HG03045 (cell line): ENCODE measurements around the gene MASTL.

Experiments used
- ATAC-seq: cut with Tn5 transposase; IDR thresholded peaks from one replicate; pipeline ENCODE4 v1.9.1; 2021; ENCODE audit warnings: mild to moderate bottlenecking, moderate library complexity; ENCODE audit not compliant: unreplicated experiment

MASTL gene

DNA sequence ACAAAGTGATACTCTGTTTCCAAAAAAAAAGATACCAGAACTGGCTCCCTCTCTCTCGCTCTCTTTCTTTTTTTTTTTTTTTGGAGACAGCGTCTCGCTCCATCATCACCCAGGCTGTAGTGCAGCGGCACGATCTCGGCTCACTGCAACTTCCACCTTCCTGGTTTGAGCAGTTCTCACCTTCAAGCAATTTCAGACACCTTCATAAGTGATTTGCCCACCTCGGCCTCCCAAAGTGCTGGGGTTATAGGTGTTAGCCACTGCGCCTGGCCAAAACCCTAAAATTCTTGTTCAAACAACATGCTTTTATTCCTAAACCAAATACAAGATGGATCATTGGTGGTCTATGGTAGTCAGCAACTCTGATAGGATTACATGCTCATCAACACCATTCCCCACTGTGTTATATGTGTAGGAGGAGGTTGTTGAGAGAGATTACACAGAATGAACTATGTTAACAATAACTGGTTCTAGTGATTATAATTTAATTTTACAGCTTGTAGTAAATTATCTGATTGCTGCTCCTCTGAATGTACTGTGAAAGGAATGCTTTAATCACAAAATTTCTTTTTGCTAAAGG, 69.9 kb downstream of the MASTL start:
- no peak for ATAC-seq

DNA sequence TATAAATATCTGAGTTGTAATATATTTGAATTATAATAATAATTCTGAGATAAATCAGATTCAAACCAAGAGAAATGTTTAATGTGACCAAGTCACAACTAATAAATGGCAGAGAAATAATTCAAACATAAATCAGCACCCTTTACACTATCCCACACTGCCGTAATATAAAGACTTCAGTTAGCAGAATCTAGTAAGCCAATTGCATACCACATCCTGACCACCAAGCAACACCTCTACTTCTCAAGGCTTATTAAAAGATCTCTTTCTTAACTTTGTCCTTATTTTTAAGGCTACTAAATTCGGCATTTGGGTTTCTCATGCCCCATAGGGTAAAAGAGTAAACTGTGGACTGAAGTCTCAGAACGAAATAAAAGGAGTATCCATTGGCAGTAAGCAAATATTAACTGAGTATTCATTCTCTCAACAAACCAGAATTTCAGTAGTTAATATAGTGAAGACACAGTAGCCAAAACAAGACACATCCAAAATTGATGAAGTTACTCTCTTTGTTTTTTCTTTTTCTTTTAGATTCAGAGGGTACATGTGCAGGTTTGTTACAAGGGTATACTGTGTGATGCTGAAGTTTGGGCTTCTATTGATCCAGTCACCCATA, 70.6 kb downstream of the MASTL start:
- ATAC-seq: no peak

DNA sequence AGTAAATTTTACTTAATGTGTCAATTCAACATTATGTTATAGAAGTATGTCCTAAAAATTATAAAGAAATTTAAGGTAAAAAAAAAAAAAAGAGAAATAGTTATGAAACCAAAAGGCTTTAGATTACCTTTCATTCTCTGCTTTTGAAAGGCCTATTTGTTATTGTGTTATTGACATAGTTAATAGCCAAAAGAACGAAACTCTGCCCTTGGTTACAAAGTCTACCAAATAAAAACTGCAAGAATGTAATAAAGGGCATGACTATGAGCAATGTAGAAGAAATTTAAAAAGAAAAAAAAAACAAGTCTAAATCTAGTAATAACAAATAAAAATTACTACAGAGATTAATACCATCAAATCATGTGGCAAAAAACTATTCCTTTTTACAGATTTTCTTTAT, 74.9 kb downstream of the MASTL start:
- no peak for ATAC-seq

DNA sequence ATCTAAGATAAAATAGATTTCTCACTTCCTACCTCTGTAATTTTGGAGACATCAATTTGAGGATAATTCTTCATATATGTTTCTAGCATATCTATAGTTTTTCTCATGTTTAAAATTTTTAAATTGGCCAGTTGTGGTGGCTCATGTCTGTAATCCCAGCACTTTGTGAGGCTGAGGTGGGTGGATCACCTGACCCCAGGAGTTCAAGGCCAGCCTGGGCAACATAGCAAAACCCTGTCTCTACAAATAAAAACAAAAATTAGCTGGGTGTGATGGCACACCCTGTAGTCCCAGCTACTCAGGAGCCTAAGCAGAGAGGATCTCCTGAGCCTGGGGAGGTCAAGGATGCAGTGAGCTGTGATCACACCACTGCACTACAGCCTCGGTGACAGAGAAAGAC, 80.6 kb downstream of the MASTL start:
- no peak for ATAC-seq
